ENCODE data around the gene MLLT3.

- no peak for TF ChIP-seq CTCF (IDR thresholded peaks at IDR 0.05)
- no peak for TF ChIP-seq POLR2A (IDR thresholded peaks at IDR 0.05)
These were observed 304.6 kb downstream of the MLLT3 start for GRCh38 chr9:20317701-20318100.

Measured in right lobe of liver (tissue), 4 donors.